ENCODE measurements around the gene KCNQ2.

KCNQ2 gene

DNA sequence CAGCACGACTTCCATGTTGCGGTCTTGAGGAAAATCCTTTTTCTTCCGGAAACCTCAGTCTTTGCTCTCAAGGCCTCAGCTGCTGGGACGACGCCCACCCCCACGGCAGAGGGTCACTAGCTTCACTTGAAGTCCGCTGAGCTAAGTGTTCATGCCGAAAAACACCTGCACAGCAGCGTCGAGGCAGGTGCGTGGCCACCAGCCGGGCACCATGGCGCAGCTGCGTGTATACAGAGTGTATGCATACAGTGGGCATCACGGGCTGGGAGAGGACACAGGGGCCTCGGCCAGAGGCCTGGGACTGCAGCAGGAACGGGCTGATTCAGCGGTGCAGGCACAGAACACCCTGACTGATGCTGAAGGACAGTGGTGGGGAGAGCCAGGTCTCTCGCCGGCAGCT is 20.1 kb downstream of the KCNQ2 start:
- no peak for DNase-seq

DNA sequence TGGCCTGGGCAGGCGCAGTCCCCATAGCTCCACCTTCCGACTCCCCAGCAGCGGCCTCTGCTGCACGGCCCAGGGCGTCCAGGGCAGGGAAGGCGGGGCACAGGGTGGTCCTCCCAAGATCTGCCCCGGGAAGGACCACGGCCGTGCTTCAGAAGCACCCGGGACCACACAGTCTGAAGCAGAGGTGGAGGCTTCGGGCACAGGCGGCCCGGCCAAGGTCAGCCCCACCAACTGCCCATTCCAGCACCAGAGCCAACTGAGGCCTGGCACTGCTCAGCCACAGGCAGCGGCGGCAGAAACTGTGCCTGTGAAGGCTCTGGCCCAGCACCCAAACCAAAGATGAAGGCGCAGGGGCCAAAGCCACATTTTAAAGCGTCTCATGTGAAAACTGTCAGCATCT is 20.6 kb downstream of the KCNQ2 start:
- no peak for DNase-seq

DNA sequence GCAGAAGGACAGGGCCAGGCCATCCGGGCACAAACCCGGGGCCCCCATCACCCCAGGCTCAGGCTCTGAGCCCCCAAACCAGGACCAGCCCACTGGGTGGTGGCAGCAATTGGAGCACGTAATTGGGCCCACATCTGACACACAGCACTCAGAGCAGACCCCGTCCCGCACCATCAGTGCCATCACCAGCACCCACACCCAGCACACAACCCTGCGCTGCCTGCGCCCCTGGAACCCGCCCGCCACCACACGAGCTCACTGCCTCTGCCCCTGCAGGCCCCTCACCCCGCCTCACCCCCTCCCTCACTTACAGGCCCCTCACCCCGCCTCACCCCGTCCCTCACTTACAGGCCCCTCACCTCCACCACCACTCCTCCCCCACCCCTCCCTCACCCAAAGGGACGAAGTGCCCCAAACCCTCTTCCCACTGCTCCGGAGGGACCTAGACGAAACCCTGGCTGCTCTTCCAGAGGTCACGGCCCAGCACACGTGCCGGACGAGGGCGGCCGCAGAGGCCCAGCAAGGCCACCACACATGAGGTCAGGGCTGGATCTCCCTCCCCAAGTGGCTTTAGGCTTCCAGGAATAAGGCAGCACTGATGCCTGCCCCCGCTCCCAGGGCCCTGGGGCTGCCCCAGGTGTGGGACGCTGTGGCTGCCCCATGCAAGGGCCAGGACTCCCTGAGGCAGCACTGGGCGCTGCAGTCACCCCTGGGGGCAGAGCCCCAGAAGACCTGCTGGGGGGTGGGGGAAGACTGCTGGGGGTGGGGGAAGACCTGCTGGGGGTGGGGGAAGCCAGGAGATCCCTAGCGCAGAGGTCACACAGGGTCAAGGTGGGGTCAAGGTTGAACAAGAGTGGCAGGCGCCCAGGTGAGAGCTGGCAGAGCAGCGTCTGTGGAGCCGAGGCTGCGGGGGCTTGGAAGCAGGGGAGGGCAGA is 22.4 kb downstream of the KCNQ2 start:
- no peak for DNase-seq

DNA sequence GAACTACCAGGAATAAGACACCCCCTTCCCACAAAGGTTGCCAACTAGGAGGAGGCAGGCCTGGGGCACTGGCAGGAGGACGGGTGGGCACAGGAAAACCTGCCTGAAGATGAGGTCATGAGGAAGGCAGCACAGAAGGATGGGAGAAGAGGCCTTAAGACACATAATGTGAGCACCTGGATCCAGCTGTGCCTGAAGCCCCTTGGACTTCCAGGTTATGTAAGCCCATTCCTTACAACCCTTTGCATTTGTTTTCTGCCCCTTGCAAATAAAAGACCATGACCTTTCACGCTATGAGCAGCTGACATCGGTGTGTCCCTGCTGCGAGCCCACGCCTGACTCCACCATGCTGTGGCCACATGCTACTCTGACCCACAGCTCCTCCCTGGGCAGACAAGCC is 23.4 kb downstream of the KCNQ2 start:
- DNase-seq, result no peak

DNA sequence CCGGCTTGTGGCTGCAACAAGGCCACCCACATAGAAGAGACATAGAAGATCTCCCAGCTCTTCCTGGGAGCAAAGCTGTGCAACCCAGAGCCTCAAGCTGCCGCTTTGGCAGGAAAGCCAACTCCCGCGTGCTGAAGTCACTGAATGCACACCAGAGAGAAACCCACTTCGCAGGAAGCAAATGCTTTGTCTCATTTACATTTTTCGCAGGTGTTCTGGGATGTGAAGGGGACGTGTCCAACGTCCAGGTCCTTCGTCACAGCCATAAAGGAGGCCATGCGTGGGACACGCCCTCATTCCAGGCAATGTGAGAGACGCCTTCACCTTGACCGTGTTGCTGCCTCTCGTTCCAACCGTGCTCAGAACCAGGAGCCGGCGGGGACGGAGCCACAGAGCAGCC is 24.4 kb downstream of the KCNQ2 start:
- no peak for DNase-seq

DNA sequence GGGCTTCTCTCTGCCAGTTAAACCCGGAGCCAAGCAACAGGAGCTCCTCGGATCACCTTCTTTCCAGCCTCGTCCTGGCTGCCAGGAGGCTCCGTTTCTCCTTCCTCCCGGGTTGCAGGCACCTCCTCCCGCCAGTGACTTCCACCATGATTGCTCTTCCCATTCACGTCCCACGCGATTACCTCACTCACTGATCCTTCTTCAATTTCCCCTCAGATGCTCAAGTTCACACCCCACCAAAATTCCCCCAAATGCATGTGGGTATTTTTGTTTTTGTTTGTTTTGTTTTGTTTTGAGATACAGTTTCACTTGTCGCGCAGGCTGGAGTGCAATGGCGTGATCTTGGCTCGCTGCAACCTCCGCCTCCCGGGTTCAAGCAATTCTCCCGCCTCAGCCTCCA is 25.1 kb downstream of the KCNQ2 start:
- no peak for DNase-seq

DNA sequence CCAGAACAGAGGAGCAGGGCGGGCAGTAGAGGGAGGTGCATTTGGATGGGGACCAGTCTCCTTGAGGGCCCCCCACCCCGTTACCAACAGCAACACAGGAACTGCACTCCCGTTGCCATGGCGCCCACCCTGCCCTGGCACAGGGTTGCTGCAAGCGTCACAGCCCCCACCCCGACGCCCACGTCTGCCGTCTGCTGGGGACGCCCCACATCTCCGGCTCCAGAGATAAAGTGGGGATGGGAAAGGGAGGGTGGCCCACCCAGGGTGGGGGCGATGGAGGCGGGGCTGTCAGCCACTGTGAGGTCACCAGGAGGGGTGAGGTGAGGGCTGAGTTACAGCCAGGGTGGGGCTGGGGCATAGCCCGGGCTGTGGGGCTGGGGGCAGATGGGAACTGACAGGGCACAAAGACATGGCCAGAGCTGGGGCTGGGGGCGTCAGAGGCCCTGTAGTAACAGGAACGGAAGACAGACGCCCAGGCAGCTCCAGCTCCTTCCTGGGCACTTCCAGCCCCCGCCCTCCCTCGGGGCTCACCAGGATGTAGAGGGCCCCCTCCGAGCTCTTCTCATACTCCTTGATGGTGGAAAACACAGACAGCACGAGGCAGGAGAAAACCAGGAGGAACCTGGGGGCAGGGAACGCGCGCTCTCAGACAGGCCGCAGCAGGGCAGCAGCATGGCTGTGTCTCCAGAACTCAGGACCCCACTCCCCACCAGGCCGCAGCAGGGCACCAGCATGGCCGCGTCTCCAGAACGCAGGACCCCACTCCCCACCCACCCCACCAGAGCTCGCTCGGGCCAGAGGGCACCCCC is 26.0 kb downstream of the KCNQ2 start:
- DNase-seq, result no peak

DNA sequence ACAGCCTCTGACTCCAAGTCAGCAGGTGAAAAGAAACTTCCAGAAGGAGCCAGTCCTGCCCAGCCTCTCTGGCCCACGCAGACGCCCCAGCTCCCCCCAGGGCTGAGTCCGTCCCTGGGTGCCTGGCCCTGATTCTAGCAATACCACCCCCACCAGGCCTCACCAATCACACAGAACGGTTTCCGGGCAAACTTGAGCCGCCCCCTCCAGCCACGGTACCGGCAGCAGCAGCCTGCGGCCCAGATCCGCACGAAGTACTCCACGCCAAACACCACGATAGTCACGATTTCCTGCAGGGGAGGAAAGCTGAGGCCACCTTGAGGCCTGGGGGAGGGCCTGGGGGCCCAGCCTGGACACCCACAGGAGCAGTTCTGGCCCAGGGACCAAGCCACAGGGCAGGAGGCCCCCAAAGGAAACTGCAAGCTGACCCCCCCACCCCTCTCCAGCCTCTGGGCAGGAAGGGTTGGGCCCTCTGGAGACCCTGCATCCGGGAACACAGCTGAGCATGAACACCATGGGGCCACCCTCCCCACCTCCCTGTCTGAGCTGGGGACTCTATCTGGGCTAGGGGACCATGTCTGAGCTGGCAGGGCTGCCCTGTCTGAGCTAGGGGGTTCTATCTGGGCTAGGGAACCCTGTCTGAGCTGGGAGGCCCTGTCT is 27.2 kb downstream of the KCNQ2 start:
- DNase-seq, result no peak

DNA sequence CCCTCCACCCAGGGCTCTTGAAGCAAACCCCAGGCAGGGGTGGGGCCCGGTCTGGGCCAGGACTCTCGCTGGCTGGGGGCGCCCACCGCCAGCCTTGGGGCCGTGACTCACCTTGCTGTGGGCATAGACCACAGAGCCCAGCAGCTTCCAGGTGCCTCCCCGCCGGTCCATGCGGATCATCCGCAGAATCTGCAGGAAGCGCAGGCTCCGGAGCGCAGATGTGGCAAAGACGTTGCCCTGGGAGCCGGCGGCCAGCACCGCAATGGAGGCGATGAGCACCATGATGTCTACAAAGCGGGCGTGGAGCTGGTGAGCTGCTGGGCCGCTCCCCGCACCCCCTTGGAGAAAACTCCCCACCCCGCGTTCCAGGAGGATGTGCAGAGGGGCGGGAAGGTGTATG is 27.9 kb downstream of the KCNQ2 start:
- DNase-seq, result no peak

DNA sequence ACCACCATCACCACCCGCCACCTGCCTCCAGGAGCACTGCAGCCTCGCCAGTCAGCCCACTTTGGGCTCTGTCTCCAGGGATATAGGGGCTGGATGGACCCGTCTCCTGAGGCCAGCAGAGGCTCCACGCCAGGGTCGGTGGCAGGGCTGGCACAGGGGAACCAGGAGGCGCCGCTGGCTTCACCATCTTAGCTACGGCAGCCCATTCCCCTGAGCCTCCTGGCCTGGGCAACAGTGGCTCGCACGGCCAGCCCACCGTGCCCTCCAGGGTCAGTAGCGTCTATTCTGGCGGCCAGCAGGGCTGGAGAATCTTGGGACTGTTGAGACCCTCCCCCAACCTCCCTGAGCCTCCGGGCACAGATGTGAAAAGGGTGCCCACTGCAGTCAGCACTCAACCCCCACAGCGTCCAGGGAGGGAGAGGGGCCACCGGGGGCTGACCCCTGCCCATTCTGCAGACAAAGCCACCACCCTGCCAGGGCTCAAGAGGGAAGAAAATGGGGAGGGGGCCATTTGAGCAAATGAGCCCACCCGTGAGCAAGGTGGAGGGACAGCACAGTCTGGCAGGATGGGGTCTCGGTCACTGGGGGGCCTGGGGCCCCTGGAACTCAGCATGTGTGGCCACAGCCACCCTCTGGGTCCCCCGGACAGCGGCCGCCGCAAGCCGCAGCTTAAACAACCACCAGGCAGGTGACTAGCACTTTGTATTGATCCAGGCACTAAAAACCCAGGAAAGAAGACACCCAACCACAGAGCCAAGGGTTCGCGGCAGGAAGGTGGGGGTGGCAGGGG is 28.7 kb downstream of the KCNQ2 start:
- no peak for DNase-seq

DNA sequence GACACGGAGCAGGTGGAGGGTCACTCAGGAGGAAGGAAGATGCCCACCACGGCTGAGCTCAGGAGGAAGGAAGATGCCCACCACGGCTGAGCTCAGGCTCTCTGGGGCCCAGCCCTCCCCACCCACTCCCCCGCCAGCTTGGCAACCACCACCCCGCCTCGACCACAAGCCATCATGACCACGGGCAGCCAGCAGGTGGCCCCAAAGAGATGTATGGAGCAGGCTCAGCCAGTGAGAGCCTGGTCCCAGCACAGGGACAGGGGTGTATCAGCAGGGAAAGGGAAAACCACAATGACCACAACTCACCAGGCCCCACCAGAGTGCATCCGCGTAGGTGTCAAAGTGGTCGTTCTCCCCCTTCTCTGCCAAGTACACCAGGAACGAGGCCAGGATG is 30.4 kb downstream of the KCNQ2 start:
- peak; percentile 25 for DNase-seq

DNA sequence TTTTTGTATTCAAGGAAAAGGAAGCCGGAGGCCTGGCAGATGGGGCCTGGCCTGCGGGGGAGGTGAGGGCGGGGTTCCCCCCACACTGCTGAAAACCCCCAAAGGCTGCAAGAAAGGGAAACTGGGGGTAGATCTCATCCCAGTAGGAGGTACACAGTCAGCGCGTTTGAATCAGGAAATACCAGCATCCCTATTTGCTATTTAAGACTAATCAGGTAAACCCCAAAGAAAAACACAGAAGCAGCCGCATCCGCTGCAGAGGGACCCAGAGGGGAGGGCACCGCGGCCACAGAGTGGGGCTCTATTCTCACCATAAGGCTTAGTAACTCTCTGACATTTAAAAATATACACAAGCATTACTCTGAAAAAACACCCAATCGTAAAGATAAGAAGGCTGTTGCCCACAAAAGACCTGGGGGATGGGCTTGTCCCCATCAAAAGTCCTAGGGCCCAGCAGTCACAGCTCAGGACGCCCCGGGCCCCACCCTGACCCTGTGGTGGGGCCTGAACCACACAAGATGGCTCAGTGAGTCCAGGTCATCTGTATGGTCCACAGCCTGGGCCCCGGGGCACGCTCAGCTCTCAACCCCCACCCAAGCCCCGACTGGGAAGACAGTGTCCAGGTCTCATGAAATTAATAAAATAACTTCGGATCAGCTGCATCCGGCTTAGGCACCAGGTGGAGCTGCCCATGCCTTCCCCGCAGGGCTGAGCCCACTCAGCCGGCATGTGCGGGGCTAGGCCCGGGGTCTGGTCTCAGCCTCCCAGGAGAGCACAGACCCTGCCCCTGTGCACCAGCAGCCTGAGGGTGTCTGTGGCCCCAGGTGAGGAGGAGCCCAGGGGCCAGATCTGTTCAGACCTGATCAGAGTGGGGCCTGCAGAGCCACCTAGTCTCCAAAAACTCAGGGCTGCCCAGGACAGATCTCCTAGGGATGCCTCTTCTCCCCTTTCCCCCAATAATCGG is 31.0 kb downstream of the KCNQ2 start:
- DNase-seq, result no peak

DNA sequence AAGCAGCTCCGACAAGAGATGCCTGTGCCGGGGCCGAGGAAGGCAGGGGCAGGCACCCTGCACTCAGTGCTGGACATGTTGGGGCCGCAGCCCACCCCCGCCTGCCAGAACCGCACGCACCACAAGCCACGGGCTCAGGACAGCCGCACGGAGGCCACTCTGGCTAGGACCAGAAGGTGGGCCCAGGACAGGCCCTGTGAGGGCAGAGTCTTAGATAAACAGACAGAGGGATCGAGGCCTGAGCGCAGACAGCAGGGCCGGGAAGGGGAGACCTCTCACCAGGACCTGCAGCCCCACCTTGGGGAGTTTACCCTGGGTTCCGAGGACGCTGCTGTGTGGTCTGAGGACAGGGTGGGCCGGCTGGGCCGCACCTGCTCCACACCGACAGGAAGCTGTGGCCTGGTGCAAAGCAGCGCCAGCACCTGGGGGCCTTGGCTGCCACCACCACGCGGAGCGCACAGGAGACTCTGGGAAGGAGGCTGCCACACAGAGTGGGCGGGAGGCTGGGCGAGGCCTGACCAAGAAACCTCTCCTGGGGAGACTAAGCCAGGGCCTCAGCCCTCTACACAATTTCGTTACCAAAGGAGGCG is 32.0 kb downstream of the KCNQ2 start:
- DNase-seq, result no peak

DNA sequence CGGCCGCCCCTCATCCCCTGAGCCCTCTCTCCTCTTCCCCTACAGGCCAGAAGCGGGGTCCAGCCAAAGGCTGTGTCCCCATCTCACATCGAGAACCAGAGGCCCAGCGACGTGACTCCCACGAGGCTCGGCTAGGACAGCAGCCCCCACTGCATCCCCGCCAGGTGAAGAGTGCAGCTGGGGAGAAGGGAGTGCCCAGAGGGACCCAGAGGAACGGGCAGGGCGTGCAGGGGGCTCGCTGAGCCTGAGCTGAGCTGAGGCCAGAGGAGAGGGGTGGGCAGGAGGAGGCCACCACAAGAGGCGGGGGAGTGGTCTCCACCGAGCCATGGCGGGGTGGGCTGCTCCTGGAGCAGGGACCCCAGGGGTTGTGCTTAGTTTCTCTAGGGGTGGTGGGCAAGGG is 32.6 kb downstream of the KCNQ2 start:
- no peak for DNase-seq

DNA sequence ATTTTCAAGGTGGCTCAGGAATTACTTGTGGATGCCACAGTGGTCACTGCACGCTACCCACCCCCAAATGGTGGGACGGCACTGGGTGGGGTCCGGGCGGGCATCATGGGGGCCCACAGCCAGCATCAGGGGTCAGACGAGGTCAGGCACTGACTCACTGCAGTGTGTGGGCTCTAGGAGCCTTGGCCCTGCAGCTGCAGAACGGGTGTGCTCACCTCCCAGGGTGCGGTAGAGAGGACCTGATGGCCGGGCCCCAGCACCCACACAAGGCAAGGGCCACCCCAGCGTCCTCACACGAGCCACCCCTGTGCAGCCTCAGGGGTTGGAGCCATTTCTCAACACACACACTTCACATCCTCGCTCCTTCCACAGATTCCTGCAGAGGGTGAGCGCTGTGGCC is 34.3 kb downstream of the KCNQ2 start:
- DNase-seq, result no peak

DNA sequence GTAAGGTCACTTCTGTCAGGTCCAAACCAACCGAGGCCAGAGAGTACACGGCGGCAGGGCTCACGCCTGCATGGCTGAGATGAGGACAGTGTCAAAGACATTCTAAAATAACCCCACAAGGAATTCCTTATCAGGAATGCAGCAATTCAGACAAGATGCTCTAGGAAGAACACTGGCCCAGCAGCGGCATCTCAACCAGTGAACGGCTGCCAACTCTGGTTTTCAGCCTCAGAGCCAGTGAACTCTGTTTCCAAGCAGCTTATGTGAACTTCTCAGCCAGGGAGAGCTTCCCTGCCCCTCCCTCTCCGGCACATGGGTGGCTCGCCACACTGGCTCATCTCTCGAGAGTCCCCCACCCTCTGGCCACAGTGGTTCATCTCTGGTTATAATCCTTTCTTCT is 36.9 kb downstream of the KCNQ2 start:
- no peak for DNase-seq

DNA sequence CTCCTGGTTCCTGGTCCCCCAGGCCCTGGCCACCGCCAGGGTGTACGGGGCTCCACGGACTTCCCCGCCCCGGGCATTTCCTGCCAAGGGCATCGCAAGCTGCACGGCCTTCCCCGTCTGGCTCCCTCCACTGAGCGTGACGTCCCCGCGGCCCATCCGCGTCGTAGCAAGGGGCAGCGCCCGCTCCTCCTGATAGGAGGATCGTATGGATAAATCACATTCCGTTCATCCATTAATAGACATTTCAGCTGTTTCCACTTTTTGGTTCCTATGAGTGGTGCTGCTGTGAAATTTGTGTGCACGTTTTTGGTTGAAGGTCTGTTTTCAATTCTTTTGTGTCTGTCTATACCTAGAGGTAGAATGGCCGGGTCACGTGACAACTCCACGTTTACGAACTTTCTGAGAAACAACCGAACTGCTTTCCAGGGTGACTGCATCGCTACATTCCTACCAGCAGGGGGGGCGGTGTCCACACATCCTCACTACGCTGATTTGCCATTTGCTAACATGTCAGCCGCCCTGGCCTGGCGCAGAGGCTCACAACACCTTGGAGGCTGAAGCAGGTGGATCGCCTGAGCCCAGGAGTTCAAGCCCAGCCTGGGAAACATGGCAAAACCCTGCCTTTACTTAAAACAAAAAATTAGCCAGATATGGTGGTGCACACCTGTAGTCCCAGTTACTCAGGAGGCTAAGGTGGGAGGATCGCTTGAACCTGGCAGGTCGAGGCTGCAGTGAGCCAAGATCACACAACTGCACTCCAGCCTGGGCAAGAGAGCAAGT is 37.7 kb downstream of the KCNQ2 start:
- peak; percentile 59 for DNase-seq

DNA sequence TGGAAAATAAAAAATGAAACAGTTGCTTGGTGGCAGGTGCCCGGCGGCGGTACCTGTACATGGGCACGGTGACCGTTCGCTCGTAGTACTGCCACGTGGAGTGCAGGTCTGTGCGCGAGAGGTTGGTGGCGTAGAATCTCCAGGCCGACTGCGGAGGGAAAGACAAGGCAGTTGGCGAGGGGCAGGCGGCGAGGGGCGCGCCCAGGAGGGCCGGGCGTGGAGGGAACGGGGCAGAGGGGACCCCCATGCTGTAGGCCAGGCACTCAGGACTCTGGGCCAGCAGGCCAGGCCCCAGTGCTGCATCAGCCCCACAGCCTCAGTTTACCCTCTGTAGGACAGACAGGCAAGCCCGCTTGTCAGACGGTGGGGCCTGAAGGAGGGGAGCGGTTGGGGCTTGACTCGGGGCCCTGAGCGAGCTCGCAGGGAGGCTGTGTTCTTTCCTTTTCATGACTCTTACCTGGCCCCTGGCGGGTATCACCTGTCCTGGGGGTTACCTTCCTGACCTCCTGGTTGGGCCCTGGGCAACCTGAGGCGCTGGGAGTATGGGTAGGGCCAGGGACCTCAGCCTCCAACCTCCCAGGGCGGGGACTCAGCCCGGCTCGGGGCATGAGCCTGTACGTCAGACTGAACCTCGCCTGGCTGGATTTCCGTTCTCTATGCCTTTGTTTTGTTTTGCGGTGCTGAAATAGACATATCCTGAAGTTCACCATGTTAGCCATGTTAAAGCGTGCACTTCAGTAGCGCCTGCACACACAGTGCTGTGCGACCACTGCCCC is 38.5 kb downstream of the KCNQ2 start:
- no peak for DNase-seq

DNA sequence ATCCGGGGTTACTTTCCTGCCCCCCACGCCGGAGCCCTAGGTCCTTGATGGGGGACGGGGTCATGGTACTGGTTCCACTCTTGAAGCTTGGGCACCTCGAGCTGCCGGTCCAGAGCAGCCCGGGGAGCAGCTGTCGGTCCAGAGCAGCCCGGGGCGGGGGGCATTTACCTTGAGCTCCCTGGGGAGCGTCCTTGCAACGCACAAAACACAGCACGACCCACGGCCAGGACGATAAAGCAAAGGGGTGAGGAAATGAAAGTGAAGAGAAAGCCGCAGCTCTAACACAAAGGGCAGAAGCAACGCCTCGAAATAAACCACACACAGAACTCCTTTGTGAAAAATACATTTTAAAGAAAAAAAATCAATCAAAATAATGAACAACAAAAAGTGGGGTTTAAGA is 39.1 kb downstream of the KCNQ2 start:
- DNase-seq, result no peak
